HG03354 (cell line): ENCODE results near the gene THAP7.

Source experiments
- ATAC-seq: cut with Tn5 transposase; IDR thresholded peaks from one replicate; pipeline ENCODE4 v1.9.1; 2021; ENCODE audit warnings: mild to moderate bottlenecking; ENCODE audit not compliant: unreplicated experiment, poor library complexity, severe bottlenecking

The THAP7 gene

GRCh38 chr22:20996031-20996410 lies 5.9 kb downstream of the THAP7 start:
- ATAC-seq, result no peak

GRCh38 chr22:20995329-20996030 lies 6.4 kb downstream of the THAP7 start:
- no peak for ATAC-seq

DNA sequence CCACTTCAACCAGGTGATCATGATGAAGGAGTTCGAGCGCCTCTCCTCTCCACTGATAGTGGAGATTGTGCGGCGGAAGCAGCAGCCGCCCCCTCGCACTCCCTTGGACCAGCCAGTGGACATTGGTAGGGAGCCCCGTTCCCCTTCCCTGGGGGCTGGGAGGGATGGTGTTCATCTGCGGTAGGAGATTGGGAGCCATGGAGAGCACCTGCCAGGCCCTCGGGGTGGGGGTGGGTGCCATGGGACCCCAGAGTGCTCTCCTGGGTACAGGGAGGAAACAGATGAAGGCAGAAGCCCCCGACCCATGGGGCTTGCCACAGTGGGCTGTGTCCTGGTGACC lies 7.0 kb downstream of the THAP7 start:
- no peak for ATAC-seq

DNA sequence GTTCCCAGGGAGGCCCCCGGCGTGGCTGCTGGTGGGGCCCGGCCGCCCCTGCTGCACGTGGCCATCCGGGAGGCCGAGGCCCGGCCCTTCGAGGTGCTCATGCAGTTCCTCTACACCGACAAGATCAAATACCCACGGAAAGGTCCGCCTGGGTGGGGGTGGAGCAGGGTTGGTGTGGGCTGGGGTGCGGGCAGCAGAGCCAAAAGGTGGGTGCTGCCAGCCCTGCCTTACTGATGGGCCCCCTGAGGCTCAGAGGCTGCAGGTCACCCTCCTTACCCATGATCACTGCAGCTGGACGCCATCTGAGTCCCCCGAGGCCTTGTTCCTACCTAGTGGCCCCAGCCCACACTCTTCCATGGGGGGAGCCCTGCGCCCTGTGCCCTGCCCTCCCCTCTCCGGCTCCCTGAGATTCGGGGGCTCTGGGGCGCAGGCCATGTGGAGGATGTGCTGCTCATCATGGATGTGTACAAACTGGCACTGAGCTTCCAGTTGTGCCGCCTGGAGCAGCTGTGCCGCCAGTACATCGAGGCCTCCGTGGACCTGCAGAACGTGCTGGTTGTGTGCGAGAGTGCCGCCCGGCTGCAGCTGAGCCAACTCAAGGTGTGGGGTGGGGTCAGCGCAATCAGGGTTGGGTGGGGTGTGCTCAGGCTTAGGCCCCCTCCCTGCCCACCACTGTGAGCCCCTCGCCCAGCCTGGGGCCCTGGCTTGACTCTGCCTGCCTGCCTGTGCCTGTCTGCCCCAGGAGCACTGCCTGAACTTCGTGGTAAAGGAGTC lies 7.6 kb downstream of the THAP7 start:
- no peak for ATAC-seq

- no peak for ATAC-seq
Observed at GRCh38 chr22:20993304-20994127, 8.4 kb downstream of the THAP7 start.

DNA sequence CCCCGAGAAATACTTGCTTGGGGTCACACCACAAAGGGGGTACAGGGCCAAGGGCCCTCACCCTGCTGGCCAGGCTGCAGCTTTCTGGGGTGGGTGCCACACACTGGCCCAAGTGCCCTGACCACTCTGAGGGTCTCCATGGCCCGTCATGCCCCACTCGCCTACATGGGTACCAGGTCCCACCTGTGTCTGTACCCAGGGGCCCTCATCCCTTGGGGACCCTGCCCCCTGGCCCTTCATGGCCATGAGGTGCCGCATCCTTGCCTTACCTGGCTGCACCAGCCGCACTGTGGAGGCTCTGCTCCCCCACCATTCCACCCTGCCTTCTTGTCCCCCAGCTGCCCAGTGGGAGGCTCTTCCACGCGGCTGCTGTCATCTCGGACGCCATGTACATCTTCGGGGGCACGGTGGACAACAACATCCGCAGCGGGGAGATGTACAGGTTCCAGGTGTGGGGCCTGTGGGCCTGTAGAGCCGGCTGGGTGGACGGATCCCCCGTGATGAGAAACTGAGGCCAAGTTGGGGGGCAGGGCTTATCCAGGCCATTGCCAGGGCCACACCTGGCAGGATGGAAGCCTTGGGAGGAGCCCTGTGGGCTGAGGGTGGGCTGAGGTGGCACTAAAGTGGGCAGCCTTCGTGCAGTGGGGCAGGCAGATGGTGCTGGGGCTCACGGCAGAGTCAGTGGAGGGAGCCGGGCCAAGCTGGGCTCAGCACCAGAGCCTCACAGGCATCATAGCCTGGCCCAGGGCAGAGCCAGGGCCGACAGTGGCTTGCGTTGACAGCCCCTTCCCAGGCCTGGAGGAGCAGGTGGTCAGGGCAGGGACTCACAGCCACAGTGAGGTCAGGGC lies 9.2 kb downstream of the THAP7 start:
- no peak for ATAC-seq

- ATAC-seq, result no peak
Observed at GRCh38 chr22:20992056-20992442, 9.9 kb downstream of the THAP7 start.

- no peak for ATAC-seq
Observed at GRCh38 chr22:20991252-20992055, 10.5 kb downstream of the THAP7 start.

- no peak for ATAC-seq
Observed at GRCh38 chr22:20990184-20991180, 11.4 kb downstream of the THAP7 start.

GRCh38 chr22:20989323-20990138 lies 12.4 kb downstream of the THAP7 start:
- no peak for ATAC-seq

DNA sequence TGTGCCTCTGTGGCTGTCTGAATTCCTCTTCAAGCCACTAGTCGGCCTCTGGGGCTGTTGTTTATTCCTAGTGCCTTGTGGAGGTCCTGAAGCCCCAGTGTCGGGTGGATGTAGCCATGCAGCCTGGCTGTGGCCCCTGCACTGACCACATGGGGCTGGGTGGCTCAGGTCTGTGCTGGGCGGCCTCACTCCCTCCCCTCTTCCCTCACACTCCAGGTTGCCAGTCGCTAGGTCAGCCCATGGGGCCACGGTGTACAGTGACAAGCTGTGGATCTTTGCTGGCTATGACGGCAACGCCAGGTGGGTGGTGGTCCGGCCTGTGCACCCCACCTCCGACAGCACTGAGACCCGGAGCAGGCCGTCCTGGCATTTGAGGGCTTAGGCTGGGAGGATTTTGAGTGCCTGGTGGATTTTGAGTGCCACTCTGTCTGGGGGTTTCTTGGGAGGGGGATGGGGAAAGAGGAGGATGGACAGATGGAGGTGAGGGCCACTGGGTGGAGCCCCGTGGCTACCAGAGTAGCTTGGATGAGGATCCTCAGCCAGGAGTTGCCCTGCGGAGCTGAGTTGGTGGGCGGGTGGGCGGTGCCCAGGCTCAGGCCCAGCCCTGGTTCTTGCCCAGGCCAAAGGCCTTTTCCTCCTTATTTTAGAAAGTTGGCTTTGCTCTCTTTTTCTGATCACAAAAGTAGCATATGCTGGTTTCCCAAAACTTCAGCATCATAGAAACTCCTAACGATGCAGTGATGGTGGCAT lies 13.2 kb downstream of the THAP7 start:
- no peak for ATAC-seq

DNA sequence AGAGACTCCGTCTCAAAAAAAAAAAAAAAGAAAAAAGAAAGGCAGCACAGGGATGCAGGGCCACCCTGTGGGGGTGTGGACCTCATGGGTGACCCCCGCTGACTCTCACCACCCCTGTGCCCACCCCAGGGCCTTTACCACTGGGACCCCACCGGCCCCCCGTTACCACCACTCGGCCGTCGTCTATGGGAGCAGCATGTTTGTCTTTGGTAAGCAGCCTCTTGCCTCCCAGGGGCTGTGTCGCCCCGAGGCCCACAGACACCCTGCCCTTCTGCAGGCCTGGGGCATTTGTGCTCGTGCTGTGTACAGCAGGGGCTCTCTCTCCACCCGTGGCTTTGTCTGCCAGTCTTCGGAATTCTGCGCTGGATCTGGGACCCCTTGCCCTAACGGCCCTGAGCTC lies 14.5 kb downstream of the THAP7 start:
- ATAC-seq, result no peak

- no peak for ATAC-seq
Observed at GRCh38 chr22:20986365-20986764, 15.6 kb downstream of the THAP7 start.

DNA sequence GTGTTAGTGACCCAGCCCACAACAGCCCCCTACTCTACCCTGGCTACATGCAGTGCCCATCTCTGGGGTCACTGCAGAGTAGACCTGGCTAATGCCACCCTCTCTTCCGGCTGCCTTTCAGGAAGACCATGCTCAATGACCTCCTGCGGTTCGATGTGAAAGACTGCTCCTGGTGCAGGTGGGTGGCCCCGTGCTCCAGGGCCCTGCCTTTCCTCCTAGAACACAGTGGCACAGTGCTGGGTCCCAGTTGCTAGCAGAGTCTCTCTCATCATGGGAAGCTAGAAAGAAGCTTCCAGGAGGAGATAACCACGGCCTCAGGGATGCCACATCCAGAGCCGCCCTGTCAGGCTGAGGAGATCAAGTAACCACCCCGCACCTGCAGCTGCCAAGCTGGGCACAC lies 16.2 kb downstream of the THAP7 start:
- no peak for ATAC-seq

- no peak for ATAC-seq
Observed at GRCh38 chr22:20983081-20983771, 18.7 kb downstream of the THAP7 start.

GRCh38 chr22:20982563-20982882 lies 19.4 kb downstream of the THAP7 start:
- ATAC-seq, result peak; percentile 23
